WTC11 (cell line): Measurements from ENCODE around the gene ACACA. TPM values are rescaled to one million over a fixed set of nuclear protein-coding genes. Genes with fewer than 3 reads are reported as not detected.

ENCODE experiments used
- ATAC-seq: fragments of 200-7000 bp; cut with Tn5 transposase; 2 replicates; pipeline ENCODE4 v1.10.0; 2021; ENCODE audit warnings: mild to moderate bottlenecking, moderate library complexity
- CTCF ChIA-PET: fragments of 300-600 bp; sonication (Branson Sonifier 250); formaldehyde crosslinking; loops from one replicate; lab custom pipeline; 2021; ENCODE audit warnings: antibody characterized with exemption; lab: Charles Lee
- POLR2A ChIA-PET: fragments of 350-600 bp; sonication (Branson Sonifier 250); formaldehyde crosslinking; loops from one replicate; lab custom pipeline; 2021; ENCODE audit warnings: antibody characterized with exemption; lab: Charles Lee
- DNase-seq: peaks from one replicate; pipeline ENCODE4 v3.0.0; 2021; ENCODE audit warnings: low spot score
- H3K27ac Mint-ChIP-seq: 2 replicates; pipeline ENCODE4 v1.8.0; 2021; ENCODE audit warnings: mixed read lengths
- H3K27me3 Mint-ChIP-seq: 2 replicates; pipeline ENCODE4 v1.8.0; 2021; ENCODE audit warnings: low read depth, mild to moderate bottlenecking, moderate library complexity, mixed read lengths
- H3K36me3 Mint-ChIP-seq: 2 replicates; pipeline ENCODE4 v1.8.0; 2021; ENCODE audit warnings: mixed read lengths
- H3K4me1 Mint-ChIP-seq: 2 replicates; pipeline ENCODE4 v1.8.0; 2022; ENCODE audit warnings: mixed read lengths
- H3K4me3 Mint-ChIP-seq: 2 replicates; pipeline ENCODE4 v1.8.0; 2021; ENCODE audit warnings: mild to moderate bottlenecking, moderate library complexity, mixed read lengths
- H3K9me3 Mint-ChIP-seq: 2 replicates; pipeline ENCODE4 v1.8.0; 2021; ENCODE audit warnings: mixed read lengths
- CDX4 ChIP-seq: fragments of 250-450 bp; sonication (Bioruptor Pico); IDR thresholded peaks from 2 replicates; pipeline ENCODE4 v1.9.0; 2021; ENCODE audit warnings: moderate library complexity, mild to moderate bottlenecking, inconsistent platforms, borderline replicate concordance
- ELF4 ChIP-seq: sonication (generic); formaldehyde crosslinking; IDR thresholded peaks from 2 replicates; pipeline ENCODE4 v1.8.1; 2022; ENCODE audit warnings: low read depth, mild to moderate bottlenecking, moderate library complexity, missing genetic modification reagents
- ESRRA ChIP-seq: sonication (generic); formaldehyde crosslinking; IDR thresholded peaks from 2 replicates; pipeline ENCODE4 v1.8.1; 2022; ENCODE audit warnings: mild to moderate bottlenecking, missing genetic modification reagents, borderline replicate concordance
- FOXP1 ChIP-seq: sonication (generic); formaldehyde crosslinking; IDR thresholded peaks from 2 replicates; pipeline ENCODE4 v1.8.0; 2022; ENCODE audit warnings: missing genetic modification reagents, mild to moderate bottlenecking, moderate library complexity, borderline replicate concordance
- GABPB1 ChIP-seq: sonication (generic); formaldehyde crosslinking; IDR thresholded peaks from 2 replicates; pipeline ENCODE4 v1.8.1; 2023; ENCODE audit warnings: mild to moderate bottlenecking, missing genetic modification reagents
- GTF2I ChIP-seq: fragments of 250-450 bp; sonication (Bioruptor Pico); conservative IDR thresholded peaks from 2 replicates; pipeline ENCODE4 v1.4.0; 2021; ENCODE audit warnings: mild to moderate bottlenecking
- JUN ChIP-seq: sonication (generic); formaldehyde crosslinking; IDR thresholded peaks from 2 replicates; pipeline ENCODE4 v1.8.0; 2023; ENCODE audit warnings: mild to moderate bottlenecking, missing genetic modification reagents
- MXD4 ChIP-seq: fragments of 250-450 bp; sonication (Bioruptor Pico); IDR thresholded peaks from 2 replicates; pipeline ENCODE4 v1.8.0; 2021; ENCODE audit warnings: mild to moderate bottlenecking, moderate library complexity, borderline replicate concordance
- NR1H2 ChIP-seq: sonication (generic); formaldehyde crosslinking; IDR thresholded peaks from 2 replicates; pipeline ENCODE4 v1.9.0; 2021; ENCODE audit warnings: mild to moderate bottlenecking, moderate library complexity, missing genetic modification reagents
- PRRX2 ChIP-seq: fragments of 250-450 bp; sonication (Bioruptor Pico); IDR thresholded peaks from 2 replicates; pipeline ENCODE4 v1.8.0; 2021; ENCODE audit warnings: mild to moderate bottlenecking
- STAT6 ChIP-seq: sonication (generic); formaldehyde crosslinking; conservative IDR thresholded peaks from 2 replicates; pipeline ENCODE4 v1.8.1; 2023; ENCODE audit warnings: mild to moderate bottlenecking, low read depth, missing genetic modification reagents, moderate library complexity
- TEAD1 ChIP-seq: sonication (generic); formaldehyde crosslinking; IDR thresholded peaks from 2 replicates; pipeline ENCODE4 v1.8.0; 2022; ENCODE audit warnings: mild to moderate bottlenecking, missing genetic modification reagents
- TEAD4 ChIP-seq: sonication (generic); formaldehyde crosslinking; IDR thresholded peaks from 2 replicates; pipeline ENCODE4 v1.8.0; 2022; ENCODE audit warnings: mild to moderate bottlenecking, missing genetic modification reagents
- TP53 ChIP-seq: sonication (generic); formaldehyde crosslinking; IDR thresholded peaks from 2 replicates; pipeline ENCODE4 v1.8.1; 2023; ENCODE audit warnings: mild to moderate bottlenecking, missing genetic modification reagents
- USF2 ChIP-seq: sonication (generic); formaldehyde crosslinking; IDR thresholded peaks from 2 replicates; pipeline ENCODE4 v1.8.1; 2023; ENCODE audit warnings: mild to moderate bottlenecking, missing genetic modification reagents, moderate library complexity
- ZBTB43 ChIP-seq: sonication (generic); formaldehyde crosslinking; IDR thresholded peaks from 2 replicates; pipeline ENCODE4 v1.8.1; 2023; ENCODE audit warnings: mild to moderate bottlenecking, missing genetic modification reagents
- ZNF281 ChIP-seq: sonication (generic); formaldehyde crosslinking; IDR thresholded peaks from 2 replicates; pipeline ENCODE4 v1.8.0; 2023; ENCODE audit warnings: mild to moderate bottlenecking, missing genetic modification reagents
- ZSCAN18 ChIP-seq: fragments of 250-450 bp; sonication (Bioruptor Pico); IDR thresholded peaks from 2 replicates; pipeline ENCODE4 v2.1.2; 2022; ENCODE audit warnings: mild to moderate bottlenecking, moderate library complexity
- total RNA-seq: library from RNA; stranded (reverse); gene quantifications from 3 replicates; pipeline ENCODE4 v1.2.3, GENCODE V29; 2021

The ACACA gene
- total RNA-seq, 1 experiment from 2014 or later: 167 TPM

- ChIA-PET CTCF (interaction anchor here (1.0 to 2.7 kb wide), 11 partner anchors 9 to 115 kb away, joined by 3 to 30 read pairs (median 4); no protein-coding TSS in a partner anchor), POLR2A (interaction anchor here (0.8 kb wide), 1 partner anchor 21 kb away, joined by 3 read pairs; no protein-coding TSS in a partner anchor)
- H3K4me1 Mint-ChIP-seq: peaks cover 37% of the 10 kb centered on the region
- no peak overlapping the region for H3K4me3 Mint-ChIP-seq
- ATAC-seq (peak; percentile 57), DNase-seq (no peak)
- peaks cover 15% of the 10 kb centered on the region for H3K9me3 Mint-ChIP-seq
- no peaks in the 10 kb centered on the region for H3K27me3 Mint-ChIP-seq
- peak overlapping the region; percentile 60; the same call in 1 of the 2 replicates for H3K27ac Mint-ChIP-seq
- H3K36me3 Mint-ChIP-seq: peaks cover 35% of the 10 kb centered on the region
- TF ChIP-seq USF2 (CRISPR knock-in tag) (no peak), MXD4 (CRISPR knock-in tag) (no peak), PRRX2 (no peak), TP53 (CRISPR knock-in tag) (no peak), JUN (CRISPR knock-in tag) (no peak), GTF2I (CRISPR knock-in tag) (no peak), ZSCAN18 (CRISPR knock-in tag) (no peak), CDX4 (CRISPR knock-in tag) (no peak), ZBTB43 (CRISPR knock-in tag) (no peak), NR1H2 (CRISPR knock-in tag) (no peak), TEAD4 (no peak), STAT6 (CRISPR knock-in tag) (no peak), FOXP1 (CRISPR knock-in tag) (no peak), TEAD1 (CRISPR knock-in tag) (no peak), ESRRA (CRISPR knock-in tag) (no peak), GABPB1 (no peak), ELF4 (CRISPR knock-in tag) (no peak), ZNF281 (CRISPR knock-in tag) (no peak)
Measured at GRCh38 chr17:37081287-37081686, 325.3 kb downstream of the ACACA start.
